H1 (cell line): Measurements from ENCODE around the gene PRKN. TPM values are rescaled to one million over a fixed set of nuclear protein-coding genes. Genes with fewer than 3 reads are reported as not detected.

ENCODE experiments used
- CTCF ChIA-PET: fragments of 300-600 bp; sonication (Branson Sonifier 250); formaldehyde crosslinking; loops from one replicate; lab custom pipeline; 2021; ENCODE audit not compliant: partially characterized antibody; lab: Charles Lee
- POLR2A ChIA-PET: fragments of 300-600 bp; sonication (Branson Sonifier 250); formaldehyde crosslinking; loops from one replicate; lab custom pipeline; 2021; ENCODE audit warnings: inconsistent platforms; ENCODE audit not compliant: partially characterized antibody; lab: Charles Lee
- DNase-seq, 2 experiments: peaks; one replicate each; pipeline versions ENCODE4 v3.0.0 to v3.0.0-alpha.2; 2010 to 2022; ENCODE audit warnings: low spot score in 2 of 2, low read depth in 1 of 2, mixed read lengths in 1 of 2
- FAIRE-seq: peaks from 2 replicates; lab custom pipeline; 2011; peaks lifted over from hg19 to GRCh38; lab: Jason Lieb, UNC
- H2AFZ ChIP-seq: 2 replicates; pipeline ENCODE4 v1.8.1; 2012; ENCODE audit warnings: low read length, inconsistent platforms
- H2AK5ac ChIP-seq: 2 replicates; pipeline ENCODE4 v1.6.1; 2013; ENCODE audit warnings: low read depth, low read length
- H2BK120ac ChIP-seq: replicated peaks from 2 replicates; pipeline ENCODE3; 2013; ENCODE audit warnings: low read depth, low read length, inconsistent platforms
- H2BK12ac ChIP-seq: 2 replicates; pipeline ENCODE4 v1.6.1; 2013; ENCODE audit warnings: low read depth, low read length
- H2BK15ac ChIP-seq: 2 replicates; pipeline ENCODE4 v1.6.1; 2013; ENCODE audit warnings: low read length
- H2BK20ac ChIP-seq: 2 replicates; pipeline ENCODE4 v1.6.1; 2013; ENCODE audit warnings: low read length
- H2BK5ac ChIP-seq: 2 replicates; pipeline ENCODE4 v1.6.1; 2013; ENCODE audit warnings: low read depth, low read length
- H3K14ac ChIP-seq: 2 replicates; pipeline ENCODE4 v1.6.1; 2013; ENCODE audit warnings: inconsistent platforms; ENCODE audit not compliant: insufficient read length
- H3K18ac ChIP-seq: 2 replicates; pipeline ENCODE4 v1.6.1; 2013; ENCODE audit warnings: low read length; ENCODE audit errors: extremely low read depth
- H3K23ac ChIP-seq: 2 replicates; pipeline ENCODE4 v1.6.1; 2013; ENCODE audit warnings: inconsistent platforms; ENCODE audit not compliant: insufficient read length
- H3K23me2 ChIP-seq: 2 replicates; pipeline ENCODE4 v1.6.1; 2013; ENCODE audit warnings: low read depth, low read length
- H3K27ac ChIP-seq: 2 replicates; pipeline ENCODE4 v1.6.1; 2011; ENCODE audit warnings: low read depth, low read length, inconsistent platforms
- H3K27me3 ChIP-seq, 4 experiments: replicated peaks in 1 of 4; 1 replicate in 1 of 4; 2 replicates in 3 of 4; pipeline versions ENCODE4 v1.6.1 to v1.8.1; 2011 to 2013; ENCODE audit warnings: low read length in 3 of 4, mild to moderate bottlenecking in 3 of 4, inconsistent platforms in 2 of 4, mixed read lengths in 2 of 4, moderate library complexity in 1 of 4; ENCODE audit not compliant: control insufficient read depth in 3 of 4, insufficient read depth in 3 of 4; ENCODE audit errors: extremely low read depth in 1 of 4
- H3K36me3 ChIP-seq, 4 experiments: 2 replicates each; pipeline versions ENCODE4 v1.6.1 to v1.8.1; 2011 to 2013; ENCODE audit warnings: mild to moderate bottlenecking in 4 of 4, low read length in 3 of 4, moderate library complexity in 2 of 4, control low read depth in 1 of 4, inconsistent platforms in 1 of 4; ENCODE audit not compliant: insufficient read depth in 4 of 4, control insufficient read depth in 2 of 4
- H3K4ac ChIP-seq: replicated peaks from 2 replicates; pipeline ENCODE3; 2013; ENCODE audit warnings: low read length, low read depth, mixed read lengths, inconsistent platforms; ENCODE audit not compliant: insufficient read length
- H3K4me1 ChIP-seq, 4 experiments: replicated peaks in 1 of 4; 1 replicate in 1 of 4; 2 replicates in 3 of 4; pipeline versions ENCODE4 v1.6.1 to v1.8.1; 2011 to 2013; ENCODE audit warnings: low read length in 3 of 4, inconsistent platforms in 2 of 4, mixed read lengths in 1 of 4; ENCODE audit not compliant: insufficient read depth in 4 of 4, control insufficient read depth in 3 of 4
- H3K4me2 ChIP-seq, 2 experiments: 2 replicates each; pipeline versions ENCODE4 v1.6.1 to v1.8.1; 2011 to 2013; ENCODE audit warnings: low read depth in 2 of 2, low read length in 2 of 2, control low read depth in 1 of 2, inconsistent platforms in 1 of 2, mild to moderate bottlenecking in 1 of 2; ENCODE audit not compliant: insufficient read depth in 1 of 2
- H3K4me3 ChIP-seq, 4 experiments: fragments of 200-600, 300-600 bp in 1 of 4; sonication (generic), shearing (Covaris generic), sonication (Bioruptor Twin) in 1 of 4; 2 replicates each; pipeline versions ENCODE4 v1.5.1 to v1.8.1; 2011 to 2016; ENCODE audit warnings: low read length in 4 of 4, low read depth in 3 of 4, control low read depth in 2 of 4, inconsistent platforms in 2 of 4, mild to moderate bottlenecking in 2 of 4, mixed read lengths in 1 of 4, moderate library complexity in 1 of 4; ENCODE audit not compliant: insufficient read depth in 2 of 4; ENCODE audit errors: extremely low read depth in 1 of 4
- H3K56ac ChIP-seq: replicated peaks from 2 replicates; pipeline ENCODE3; 2013; ENCODE audit warnings: low read depth, mild to moderate bottlenecking, mixed read lengths, low read length, inconsistent platforms; ENCODE audit not compliant: insufficient read length
- H3K79me1 ChIP-seq: 2 replicates; pipeline ENCODE4 v1.6.1; 2013; ENCODE audit warnings: low read depth, low read length, control low read depth
- H3K79me2 ChIP-seq, 2 experiments: 2 replicates each; pipeline versions ENCODE4 v1.6.1 to v1.8.1; 2012 to 2013; ENCODE audit warnings: low read length in 2 of 2, mild to moderate bottlenecking in 2 of 2, inconsistent platforms in 1 of 2; ENCODE audit not compliant: insufficient read depth in 2 of 2, control insufficient read depth in 1 of 2
- H3K9ac ChIP-seq, 4 experiments: replicated peaks in 1 of 4; 1 replicate in 1 of 4; 2 replicates in 3 of 4; pipeline versions ENCODE4 v1.6.1 to v1.8.1; 2011 to 2013; ENCODE audit warnings: low read depth in 3 of 4, low read length in 3 of 4, control low read depth in 2 of 4, mild to moderate bottlenecking in 2 of 4, moderate library complexity in 2 of 4, inconsistent platforms in 1 of 4; ENCODE audit errors: extremely low read depth in 1 of 4
- H3K9me3 ChIP-seq, 2 experiments: 2 replicates each; pipeline versions ENCODE4 v1.6.1 to v1.8.1; 2012 to 2013; ENCODE audit warnings: mild to moderate bottlenecking in 2 of 2, moderate library complexity in 2 of 2, control low read depth in 1 of 2, inconsistent platforms in 1 of 2, low read depth in 1 of 2, low read length in 1 of 2, mixed read lengths in 1 of 2; ENCODE audit not compliant: insufficient read depth in 2 of 2
- H4K20me1 ChIP-seq, 2 experiments: replicated peaks in 1 of 2; 2 replicates each; pipeline versions ENCODE3 to v1.8.1; 2011 to 2013; ENCODE audit warnings: inconsistent platforms in 2 of 2, low read length in 2 of 2, mild to moderate bottlenecking in 1 of 2; ENCODE audit not compliant: insufficient read depth in 2 of 2, control insufficient read depth in 1 of 2
- H4K5ac ChIP-seq: 2 replicates; pipeline ENCODE4 v1.6.1; 2013; ENCODE audit warnings: low read length, low read depth, mixed read lengths, inconsistent platforms; ENCODE audit not compliant: insufficient read length
- H4K8ac ChIP-seq: 2 replicates; pipeline ENCODE4 v1.8.0; 2013; ENCODE audit warnings: mild to moderate bottlenecking, moderate library complexity, low read length, inconsistent platforms; ENCODE audit not compliant: insufficient read depth; ENCODE audit errors: extremely low read depth
- H4K91ac ChIP-seq: replicated peaks from 2 replicates; pipeline ENCODE3; 2013; ENCODE audit warnings: low read length, mixed read lengths, inconsistent platforms; ENCODE audit not compliant: insufficient read length
- BRCA1 ChIP-seq: IDR thresholded peaks from 2 replicates; pipeline ENCODE4 v1.6.1; 2012; ENCODE audit warnings: low read depth, low read length, improper control_type of control experiment
- CEBPB ChIP-seq: IDR thresholded peaks from 2 replicates; pipeline ENCODE4 v1.6.1; 2012; ENCODE audit warnings: low read depth, low read length
- CTBP2 ChIP-seq: IDR thresholded peaks from 2 replicates; pipeline ENCODE4 v1.7.0; 2011; ENCODE audit warnings: borderline replicate concordance, mild to moderate bottlenecking, moderate library complexity, mixed read lengths, low read length; ENCODE audit not compliant: insufficient read depth, insufficient read length
- EGR1 ChIP-seq: IDR thresholded peaks from 2 replicates; pipeline ENCODE4 v1.6.1; 2011; ENCODE audit warnings: low read depth, low read length, borderline replicate concordance
- GTF2F1 ChIP-seq: IDR thresholded peaks from 2 replicates; pipeline ENCODE4 v1.6.1; 2012; ENCODE audit warnings: low read depth, low read length, improper control_type of control experiment, borderline replicate concordance
- HDAC6 ChIP-seq: IDR thresholded peaks from one replicate; pipeline ENCODE4 v1.7.1; 2012; ENCODE audit warnings: low read depth, mild to moderate bottlenecking, inconsistent platforms, low read length, moderate library complexity
- JUN ChIP-seq: IDR thresholded peaks from 2 replicates; pipeline ENCODE4 v1.6.1; 2011; ENCODE audit warnings: low read depth, mild to moderate bottlenecking, improper control_type of control experiment, low read length
- KDM1A ChIP-seq: fragments of 200-600, 300-600 bp; sonication (generic); IDR thresholded peaks from 2 replicates; pipeline ENCODE4 v1.7.1; 2016; ENCODE audit warnings: mild to moderate bottlenecking, low read length, borderline replicate concordance
- KDM4A ChIP-seq: IDR thresholded peaks from one replicate; pipeline ENCODE4 v1.7.1; 2012; ENCODE audit warnings: low read depth, mild to moderate bottlenecking, moderate library complexity, low read length, inconsistent platforms; ENCODE audit not compliant: severe bottlenecking
- SIRT6 ChIP-seq: IDR thresholded peaks from one replicate; pipeline ENCODE4 v1.7.1; 2012; ENCODE audit warnings: low read length, inconsistent platforms
- SIX5 ChIP-seq: IDR thresholded peaks from 2 replicates; pipeline ENCODE4 v1.6.1; 2011; ENCODE audit warnings: mild to moderate bottlenecking, low read depth, low read length
- SUZ12 ChIP-seq: fragments of 200-600 bp; sonication (generic); IDR thresholded peaks from 2 replicates; pipeline ENCODE4 v1.6.1; 2012; ENCODE audit warnings: mild to moderate bottlenecking, inconsistent platforms, low read length, moderate library complexity, mixed read lengths
- YY1 ChIP-seq: IDR thresholded peaks from 2 replicates; pipeline ENCODE4 v1.6.1; 2011; ENCODE audit warnings: low read depth, mild to moderate bottlenecking, low read length
- WGBS, 2 experiments: shearing (Covaris generic) in 1 of 2; methylation state at CpG; one replicate each; pipeline versions ENCODE4 v1.1.6 to v1.1.7; 2013 to 2015; ENCODE audit warnings: low lambda C conversion rate in 2 of 2, mixed read lengths in 2 of 2, inconsistent platforms in 1 of 2, low coverage in 1 of 2, missing lambda C conversion rate in 1 of 2; ENCODE audit not compliant: insufficient replicate concordance in 2 of 2, insufficient coverage in 1 of 2, insufficient read length in 1 of 2; ENCODE audit errors: extremely low coverage in 1 of 2, missing lambda C conversion rate in 1 of 2; 5-methylcytosine and 5-hydroxymethylcytosine counted together
- polyA plus RNA-seq, 7 experiments: library from polyadenylated mRNA; depleted of rRNA in 3 of 7; stranded (reverse) in 5 of 7; unstranded in 2 of 7; fragments of >200 nt in 5 of 7; fragments of 200-250 nt in 2 of 7; gene quantifications; 1 replicate in 5 of 7; 2 replicates in 1 of 7; 4 replicates in 1 of 7; pipeline versions ENCODE4 v1.2.1 to v1.2.3, GENCODE V29; 2011 to 2013; ENCODE audit warnings: missing spikeins in 2 of 7, mixed read lengths in 2 of 7
- total RNA-seq: library from RNA; stranded (reverse); fragmentation: NEBNext Ultra II Directional; extraction: Animal tissue kit (Norgen Biotek cat#: 25700); gene quantifications from 2 replicates; pipeline ENCODE4 v1.2.1, GENCODE V29; 2021
- TF ChIP-seq, protein P1 (sequence below): IDR thresholded peaks from 2 replicates; pipeline ENCODE4 v1.6.1; 2011; ENCODE audit warnings: low read length, improper control_type of control experiment

Gene PRKN
- total and polyA plus RNA-seq, 2 of the 8 experiments (the other 6 are each of a cell fraction or from before 2014, with no cell fraction given) = 0.13 to 0.29 TPM

DNA sequence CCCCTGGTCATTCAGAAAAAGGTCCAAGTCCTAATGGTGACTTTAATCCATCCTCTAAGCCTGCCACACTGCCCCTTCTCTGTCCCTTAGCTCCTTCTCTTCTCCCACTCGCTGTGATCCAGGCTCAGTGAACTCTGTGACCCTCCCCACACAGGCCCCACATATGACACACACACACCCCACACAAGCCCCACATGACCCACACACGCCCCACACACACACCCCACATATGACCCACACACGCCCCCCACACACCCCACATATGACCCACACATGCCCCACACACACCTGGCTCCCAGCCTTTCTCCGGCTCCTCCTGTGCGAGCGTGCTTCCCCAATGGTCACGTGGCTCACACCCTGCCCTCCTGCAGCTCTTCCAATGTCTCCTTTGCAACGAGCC, 925.3 kb downstream of the PRKN start:
- Histone ChIP-seq H3K23ac (no peak overlapping the region), H2AK5ac (no peak overlapping the region), H2AFZ (no peak overlapping the region), H2BK120ac (no peak overlapping the region), H3K27me3 (no peaks in the 10 kb centered on the region), H2BK5ac (no peak overlapping the region), H3K27ac (no peak overlapping the region), H3K4me2 (no peak overlapping the region), H3K4me1 (no peaks in the 10 kb centered on the region), H4K91ac (no peak overlapping the region), H3K9ac (no peak overlapping the region), H3K9me3 (no peaks in the 10 kb centered on the region), H3K23me2 (no peaks in the 10 kb centered on the region), H3K56ac (no peak overlapping the region), H4K5ac (no peak overlapping the region), H3K4ac (no peak overlapping the region), H4K20me1 (no peaks in the 10 kb centered on the region), H2BK15ac (no peak overlapping the region), H2BK20ac (no peak overlapping the region), H3K36me3 (no peaks in the 10 kb centered on the region), H3K18ac (no peak overlapping the region), H3K14ac (no peak overlapping the region), H3K4me3 (no peak overlapping the region), H2BK12ac (no peak overlapping the region), H4K8ac (no peak overlapping the region), H3K79me1 (no peaks in the 10 kb centered on the region), H3K79me2 (no peaks in the 10 kb centered on the region)
- ChIA-PET CTCF (no interaction called here), POLR2A (no interaction called here)
- FAIRE-seq = no peak
- no peak for DNase-seq
- no peak for TF ChIP-seq CEBPB
- no peak for TF ChIP-seq CTBP2
- no peak for TF ChIP-seq KDM4A
- no peak for TF ChIP-seq BRCA1
- no peak for TF ChIP-seq KDM1A
- TF ChIP-seq EGR1 = no peak
- TF ChIP-seq SIRT6 = no peak
- TF ChIP-seq GTF2F1 = no peak
- TF ChIP-seq, protein P1, sequence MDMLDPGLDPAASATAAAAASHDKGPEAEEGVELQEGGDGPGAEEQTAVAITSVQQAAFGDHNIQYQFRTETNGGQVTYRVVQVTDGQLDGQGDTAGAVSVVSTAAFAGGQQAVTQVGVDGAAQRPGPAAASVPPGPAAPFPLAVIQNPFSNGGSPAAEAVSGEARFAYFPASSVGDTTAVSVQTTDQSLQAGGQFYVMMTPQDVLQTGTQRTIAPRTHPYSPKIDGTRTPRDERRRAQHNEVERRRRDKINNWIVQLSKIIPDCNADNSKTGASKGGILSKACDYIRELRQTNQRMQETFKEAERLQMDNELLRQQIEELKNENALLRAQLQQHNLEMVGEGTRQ = no peak
- no peak for TF ChIP-seq JUN
- no peak for TF ChIP-seq HDAC6
- TF ChIP-seq YY1 = no peak
- no peak for TF ChIP-seq SIX5
- no peak for TF ChIP-seq SUZ12
- 94% methylated on average over 8 of the region's 8 CpGs; no CpG with 5 or more reads in 1 of the 2 experiments for WGBS, 2 experiments
